GM12878 (cell line): ENCODE measurements around the gene PPP2R5D. TPM values are rescaled to one million over a fixed set of nuclear protein-coding genes. Genes with fewer than 3 reads are reported as not detected.

ENCODE experiments used
- CREM ChIP-seq: IDR thresholded peaks from 2 replicates; pipeline ENCODE4 v1.6.1; 2014; ENCODE audit warnings: antibody characterized with exemption, low read depth
- EGR1 ChIP-seq, 2 experiments: IDR thresholded peaks; 1 replicate in 1 of 2; 2 replicates in 1 of 2; pipeline ENCODE4 v1.6.1; 2011 to 2012; ENCODE audit warnings: low read depth in 2 of 2, low read length in 2 of 2, borderline replicate concordance in 1 of 2, mild to moderate bottlenecking in 1 of 2, moderate library complexity in 1 of 2
- FOXK2 ChIP-seq: fragments of 450-650 bp; IDR thresholded peaks from 2 replicates; pipeline ENCODE4 v1.6.1; 2017; ENCODE audit warnings: mild to moderate bottlenecking, moderate library complexity
- GABPA ChIP-seq: IDR thresholded peaks from 2 replicates; pipeline ENCODE4 v1.6.1; 2014; ENCODE audit warnings: antibody characterized with exemption, low read depth, mild to moderate bottlenecking, inconsistent platforms
- HCFC1 ChIP-seq: fragments of 150-350 bp; IDR thresholded peaks from 2 replicates; pipeline ENCODE4 v1.6.1; 2014; ENCODE audit warnings: low read length
- IKZF1 ChIP-seq: fragments of 450-650 bp; conservative IDR thresholded peaks from 2 replicates; pipeline ENCODE4 v1.6.1; 2017; ENCODE audit warnings: antibody characterized with exemption, mild to moderate bottlenecking
- IRF3 ChIP-seq: fragments of 450-650 bp; IDR thresholded peaks from 2 replicates; pipeline ENCODE4 v1.6.1; 2014; ENCODE audit warnings: mild to moderate bottlenecking
- NBN ChIP-seq: fragments of 450-650 bp; IDR thresholded peaks from 2 replicates; pipeline ENCODE4 v1.6.1; 2016
- POU2F2 ChIP-seq: IDR thresholded peaks from 3 replicates; pipeline ENCODE4 v1.6.1; 2011; ENCODE audit warnings: low read depth, mild to moderate bottlenecking, low read length, borderline replicate concordance
- SIN3A ChIP-seq: IDR thresholded peaks from 2 replicates; pipeline ENCODE4 v1.6.1; 2012; ENCODE audit warnings: low read depth, low read length, improper control_type of control experiment
- TCF3 ChIP-seq: IDR thresholded peaks from 2 replicates; pipeline ENCODE4 v1.6.1; 2012; ENCODE audit warnings: low read depth, mild to moderate bottlenecking, low read length, borderline replicate concordance; ENCODE audit not compliant: insufficient read depth
- ZBTB40 ChIP-seq: fragments of 450-650 bp; IDR thresholded peaks from 2 replicates; pipeline ENCODE4 v1.6.1; 2016; ENCODE audit warnings: mild to moderate bottlenecking, moderate library complexity, borderline replicate concordance
- polyA plus RNA-seq, 11 experiments: library from polyadenylated mRNA; depleted of rRNA in 4 of 11; unstranded in 6 of 11; stranded (reverse) in 5 of 11; fragments of >200 nt; fragmentation: Nextera tagmentation in 4 of 11; fragmentation: Illumina TruSeq in 1 of 11; extraction: Ambion mirVana in 4 of 11; extraction: Trizol in 1 of 11; gene quantifications; 1 replicate in 1 of 11; 2 replicates in 10 of 11; pipeline versions ENCODE4 v1.2.1 to v1.2.3, GENCODE V29; 2011 to 2016; ENCODE audit warnings: inconsistent platforms in 2 of 11, missing spikeins in 2 of 11, low read depth in 1 of 11
- total RNA-seq, 4 experiments: library from RNA; depleted of rRNA in 3 of 4; stranded (reverse); fragments of >200 nt in 3 of 4; fragmentation: Illumina TruSeq in 1 of 4; extraction: Trizol in 1 of 4; gene quantifications; 2 replicates each; pipeline versions ENCODE4 v1.2.1 to v1.2.3, GENCODE V29; 2013 to 2021
- TF ChIP-seq, protein P1 (sequence below): fragments of 450-650 bp; conservative IDR thresholded peaks from 2 replicates; pipeline ENCODE4 v1.6.1; 2017; ENCODE audit warnings: mild to moderate bottlenecking, moderate library complexity
- TF ChIP-seq, protein P2 (sequence below): fragments of 450-650 bp; IDR thresholded peaks from 2 replicates; pipeline ENCODE4 v1.6.1; 2018; ENCODE audit warnings: mild to moderate bottlenecking, low read depth, moderate library complexity; ENCODE audit not compliant: partially characterized antibody
- TF ChIP-seq, protein P3 (sequence below): fragments of 450-650 bp; IDR thresholded peaks from 2 replicates; pipeline ENCODE4 v1.6.1; 2017; ENCODE audit warnings: low read depth, mild to moderate bottlenecking, moderate library complexity
- TF ChIP-seq, protein P4 (sequence below): IDR thresholded peaks from 2 replicates; pipeline ENCODE4 v1.6.1; 2011; ENCODE audit warnings: low read depth, low read length, improper control_type of control experiment, borderline replicate concordance

PPP2R5D gene
- total and polyA plus RNA-seq, 10 of the 15 experiments (the other 5 are each of a cell fraction or from before 2014, with no cell fraction given) = 1.5 to 59.0 (median 32.0) TPM

DNA sequence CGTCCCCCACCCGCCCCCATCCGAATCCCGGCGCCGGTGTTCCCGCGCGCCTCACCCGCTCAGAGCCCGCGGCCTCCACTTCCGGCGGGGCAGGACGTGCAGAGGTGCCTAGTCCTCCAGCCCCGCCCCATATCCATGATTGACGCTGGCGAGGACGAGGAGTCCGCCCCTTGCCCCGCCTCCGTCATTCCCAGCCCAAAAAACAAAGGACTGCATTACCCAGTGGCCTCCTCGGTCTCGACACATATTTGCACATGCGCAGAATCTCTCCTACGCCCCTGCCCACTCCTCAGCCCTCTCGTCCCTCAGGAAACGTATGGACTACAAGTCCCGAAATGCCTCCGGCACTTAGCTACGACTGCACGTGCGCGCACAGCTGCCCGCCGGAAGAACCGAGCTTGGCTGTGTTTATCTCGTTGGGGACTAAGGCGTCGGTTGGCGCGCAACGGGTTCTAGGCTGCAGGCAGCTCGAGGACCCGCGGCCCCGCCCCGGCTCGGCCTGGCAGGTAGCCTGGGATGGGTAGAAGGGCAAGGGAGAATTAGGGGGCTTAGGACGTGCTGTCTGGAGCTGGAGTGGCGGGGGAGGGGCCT lies 29.6 kb downstream of the PPP2R5D start, which contains the start of the genes KLHDC3 and MEA1 (continued):
- TF ChIP-seq IRF3 (no peak), EGR1 (IDR thresholded peaks at IDR 0.05; ENCODE audit: borderline replicate concordance in 1 of 2, low read depth in 2 of 2, low read length in 2 of 2) (peak in 1 of 2 experiments; percentile 1; a peak in 1 of 3 replicates), HCFC1 (peak; percentile 95), NBN (no peak), SIN3A (peak; percentile 89), TCF3 (peak; percentile 56; the same call in 1 of the 2 replicates), POU2F2 (no peak), GABPA (peak; percentile 69; the same call in 1 of the 2 replicates), CREM (peak; percentile 85), IKZF1 (peak; percentile 96), FOXK2 (peak; percentile 86), ZBTB40 (peak; percentile 80)
- TF ChIP-seq, protein P1, sequence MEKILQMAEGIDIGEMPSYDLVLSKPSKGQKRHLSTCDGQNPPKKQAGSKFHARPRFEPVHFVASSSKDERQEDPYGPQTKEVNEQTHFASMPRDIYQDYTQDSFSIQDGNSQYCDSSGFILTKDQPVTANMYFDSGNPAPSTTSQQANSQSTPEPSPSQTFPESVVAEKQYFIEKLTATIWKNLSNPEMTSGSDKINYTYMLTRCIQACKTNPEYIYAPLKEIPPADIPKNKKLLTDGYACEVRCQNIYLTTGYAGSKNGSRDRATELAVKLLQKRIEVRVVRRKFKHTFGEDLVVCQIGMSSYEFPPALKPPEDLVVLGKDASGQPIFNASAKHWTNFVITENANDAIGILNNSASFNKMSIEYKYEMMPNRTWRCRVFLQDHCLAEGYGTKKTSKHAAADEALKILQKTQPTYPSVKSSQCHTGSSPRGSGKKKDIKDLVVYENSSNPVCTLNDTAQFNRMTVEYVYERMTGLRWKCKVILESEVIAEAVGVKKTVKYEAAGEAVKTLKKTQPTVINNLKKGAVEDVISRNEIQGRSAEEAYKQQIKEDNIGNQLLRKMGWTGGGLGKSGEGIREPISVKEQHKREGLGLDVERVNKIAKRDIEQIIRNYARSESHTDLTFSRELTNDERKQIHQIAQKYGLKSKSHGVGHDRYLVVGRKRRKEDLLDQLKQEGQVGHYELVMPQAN = peak; percentile 88
- TF ChIP-seq, protein P2, sequence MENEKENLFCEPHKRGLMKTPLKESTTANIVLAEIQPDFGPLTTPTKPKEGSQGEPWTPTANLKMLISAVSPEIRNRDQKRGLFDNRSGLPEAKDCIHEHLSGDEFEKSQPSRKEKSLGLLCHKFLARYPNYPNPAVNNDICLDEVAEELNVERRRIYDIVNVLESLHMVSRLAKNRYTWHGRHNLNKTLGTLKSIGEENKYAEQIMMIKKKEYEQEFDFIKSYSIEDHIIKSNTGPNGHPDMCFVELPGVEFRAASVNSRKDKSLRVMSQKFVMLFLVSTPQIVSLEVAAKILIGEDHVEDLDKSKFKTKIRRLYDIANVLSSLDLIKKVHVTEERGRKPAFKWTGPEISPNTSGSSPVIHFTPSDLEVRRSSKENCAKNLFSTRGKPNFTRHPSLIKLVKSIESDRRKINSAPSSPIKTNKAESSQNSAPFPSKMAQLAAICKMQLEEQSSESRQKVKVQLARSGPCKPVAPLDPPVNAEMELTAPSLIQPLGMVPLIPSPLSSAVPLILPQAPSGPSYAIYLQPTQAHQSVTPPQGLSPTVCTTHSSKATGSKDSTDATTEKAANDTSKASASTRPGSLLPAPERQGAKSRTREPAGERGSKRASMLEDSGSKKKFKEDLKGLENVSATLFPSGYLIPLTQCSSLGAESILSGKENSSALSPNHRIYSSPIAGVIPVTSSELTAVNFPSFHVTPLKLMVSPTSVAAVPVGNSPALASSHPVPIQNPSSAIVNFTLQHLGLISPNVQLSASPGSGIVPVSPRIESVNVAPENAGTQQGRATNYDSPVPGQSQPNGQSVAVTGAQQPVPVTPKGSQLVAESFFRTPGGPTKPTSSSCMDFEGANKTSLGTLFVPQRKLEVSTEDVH = peak; percentile 15
- TF ChIP-seq, protein P3, sequence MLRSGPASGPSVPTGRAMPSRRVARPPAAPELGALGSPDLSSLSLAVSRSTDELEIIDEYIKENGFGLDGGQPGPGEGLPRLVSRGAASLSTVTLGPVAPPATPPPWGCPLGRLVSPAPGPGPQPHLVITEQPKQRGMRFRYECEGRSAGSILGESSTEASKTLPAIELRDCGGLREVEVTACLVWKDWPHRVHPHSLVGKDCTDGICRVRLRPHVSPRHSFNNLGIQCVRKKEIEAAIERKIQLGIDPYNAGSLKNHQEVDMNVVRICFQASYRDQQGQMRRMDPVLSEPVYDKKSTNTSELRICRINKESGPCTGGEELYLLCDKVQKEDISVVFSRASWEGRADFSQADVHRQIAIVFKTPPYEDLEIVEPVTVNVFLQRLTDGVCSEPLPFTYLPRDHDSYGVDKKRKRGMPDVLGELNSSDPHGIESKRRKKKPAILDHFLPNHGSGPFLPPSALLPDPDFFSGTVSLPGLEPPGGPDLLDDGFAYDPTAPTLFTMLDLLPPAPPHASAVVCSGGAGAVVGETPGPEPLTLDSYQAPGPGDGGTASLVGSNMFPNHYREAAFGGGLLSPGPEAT = peak; percentile 22; the same call in 1 of the 2 replicates
- TF ChIP-seq, protein P4, sequence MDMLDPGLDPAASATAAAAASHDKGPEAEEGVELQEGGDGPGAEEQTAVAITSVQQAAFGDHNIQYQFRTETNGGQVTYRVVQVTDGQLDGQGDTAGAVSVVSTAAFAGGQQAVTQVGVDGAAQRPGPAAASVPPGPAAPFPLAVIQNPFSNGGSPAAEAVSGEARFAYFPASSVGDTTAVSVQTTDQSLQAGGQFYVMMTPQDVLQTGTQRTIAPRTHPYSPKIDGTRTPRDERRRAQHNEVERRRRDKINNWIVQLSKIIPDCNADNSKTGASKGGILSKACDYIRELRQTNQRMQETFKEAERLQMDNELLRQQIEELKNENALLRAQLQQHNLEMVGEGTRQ = peak; percentile 23; the same call in 1 of the 2 replicates
